A549 (cell line): Measurements from ENCODE around the gene CRYBG2.

Source experiments
- CTCF ChIP-seq: fragments of >200 bp; sonication (Bioruptor Twin); formaldehyde crosslinking; IDR thresholded peaks from 3 replicates; pipeline ENCODE4 v1.5.1; 2016
- MYC ChIP-seq: IDR thresholded peaks from 2 replicates; pipeline ENCODE4 v1.6.1; 2012; ENCODE audit warnings: mild to moderate bottlenecking, inconsistent platforms, low read length, improper control_type of control experiment, borderline replicate concordance
- POLR2A ChIP-seq: IDR thresholded peaks from 2 replicates; pipeline ENCODE4 v1.6.1; 2012; ENCODE audit warnings: mild to moderate bottlenecking, low read length
- RAD21 ChIP-seq, 2 experiments: fragments of >200 bp in 1 of 2; sonication (Bioruptor Twin) in 1 of 2; formaldehyde crosslinking in 1 of 2; IDR thresholded peaks in 1 of 2; conservative IDR thresholded peaks in 1 of 2; 2 replicates in 1 of 2; 3 replicates in 1 of 2; pipeline ENCODE4 v1.6.1; 2012 to 2018; ENCODE audit warnings: inconsistent platforms in 1 of 2
- RNF2 ChIP-seq: fragments of 200-600 bp; sonication (generic); IDR thresholded peaks from 2 replicates; pipeline ENCODE4 v1.6.1; 2016; ENCODE audit warnings: low read depth, mild to moderate bottlenecking, antibody characterized with exemption, moderate library complexity, borderline replicate concordance
- TF ChIP-seq, protein P1 (sequence below): fragments of 200-600 bp; sonication (generic); IDR thresholded peaks from 2 replicates; pipeline ENCODE4 v1.6.1; 2016; ENCODE audit warnings: antibody characterized with exemption, mild to moderate bottlenecking, moderate library complexity

DNA sequence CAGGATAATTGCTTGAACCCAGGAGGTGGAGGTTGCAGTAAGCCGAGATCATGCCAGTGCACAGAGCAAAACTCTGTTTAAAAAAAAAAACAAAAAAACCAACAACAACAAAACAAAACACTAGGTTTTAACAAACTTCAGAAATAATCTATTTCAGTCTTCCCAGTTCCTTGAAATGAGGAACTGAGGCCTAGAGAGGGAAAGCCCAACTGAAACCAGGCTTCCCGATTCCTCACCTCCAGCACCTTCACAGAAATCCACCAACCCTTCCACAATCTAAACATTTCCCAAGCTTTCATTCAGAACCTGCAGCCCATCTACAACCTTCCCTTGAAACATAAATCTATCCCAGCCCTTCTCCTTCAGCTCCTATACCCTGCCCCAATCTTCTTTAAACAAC, 36.8 kb downstream of the CRYBG2 start:
- no peak for TF ChIP-seq CTCF
- TF ChIP-seq RNF2: no peak
- TF ChIP-seq, protein P1, sequence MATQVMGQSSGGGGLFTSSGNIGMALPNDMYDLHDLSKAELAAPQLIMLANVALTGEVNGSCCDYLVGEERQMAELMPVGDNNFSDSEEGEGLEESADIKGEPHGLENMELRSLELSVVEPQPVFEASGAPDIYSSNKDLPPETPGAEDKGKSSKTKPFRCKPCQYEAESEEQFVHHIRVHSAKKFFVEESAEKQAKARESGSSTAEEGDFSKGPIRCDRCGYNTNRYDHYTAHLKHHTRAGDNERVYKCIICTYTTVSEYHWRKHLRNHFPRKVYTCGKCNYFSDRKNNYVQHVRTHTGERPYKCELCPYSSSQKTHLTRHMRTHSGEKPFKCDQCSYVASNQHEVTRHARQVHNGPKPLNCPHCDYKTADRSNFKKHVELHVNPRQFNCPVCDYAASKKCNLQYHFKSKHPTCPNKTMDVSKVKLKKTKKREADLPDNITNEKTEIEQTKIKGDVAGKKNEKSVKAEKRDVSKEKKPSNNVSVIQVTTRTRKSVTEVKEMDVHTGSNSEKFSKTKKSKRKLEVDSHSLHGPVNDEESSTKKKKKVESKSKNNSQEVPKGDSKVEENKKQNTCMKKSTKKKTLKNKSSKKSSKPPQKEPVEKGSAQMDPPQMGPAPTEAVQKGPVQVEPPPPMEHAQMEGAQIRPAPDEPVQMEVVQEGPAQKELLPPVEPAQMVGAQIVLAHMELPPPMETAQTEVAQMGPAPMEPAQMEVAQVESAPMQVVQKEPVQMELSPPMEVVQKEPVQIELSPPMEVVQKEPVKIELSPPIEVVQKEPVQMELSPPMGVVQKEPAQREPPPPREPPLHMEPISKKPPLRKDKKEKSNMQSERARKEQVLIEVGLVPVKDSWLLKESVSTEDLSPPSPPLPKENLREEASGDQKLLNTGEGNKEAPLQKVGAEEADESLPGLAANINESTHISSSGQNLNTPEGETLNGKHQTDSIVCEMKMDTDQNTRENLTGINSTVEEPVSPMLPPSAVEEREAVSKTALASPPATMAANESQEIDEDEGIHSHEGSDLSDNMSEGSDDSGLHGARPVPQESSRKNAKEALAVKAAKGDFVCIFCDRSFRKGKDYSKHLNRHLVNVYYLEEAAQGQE: no peak
- no peak for TF ChIP-seq POLR2A
- TF ChIP-seq MYC: no peak
- TF ChIP-seq RAD21 (conservative IDR thresholded peaks at IDR 0.05 in 1 of 2, IDR thresholded peaks at IDR 0.05 in 1 of 2): no peak
